Activated T-helper 2 cell treated with anti-CD3 and anti-CD28 coated beads, Interferon-gamma antibody, Interleukin-2, Interleukin-4, amounts not matched to agents 10 μg/mL and 5 μg/mL and 100 μg/mL, durations not matched to agents 14 hours and 24 hours and 36 hours (primary cell): Measurements from ENCODE around the gene ITGB6. TPM values are rescaled to one million over a fixed set of nuclear protein-coding genes. Genes with fewer than 3 reads are reported as not detected.

ENCODE experiments used
- DNase-seq: peaks from one replicate; pipeline ENCODE4 v3.0.0; 2021; ENCODE audit warnings: low spot score
- H3K27ac Mint-ChIP-seq: one replicate; pipeline ENCODE4 v1.8.0; 2021; ENCODE audit warnings: mixed read lengths
- H3K27me3 Mint-ChIP-seq: one replicate; pipeline ENCODE4 v1.8.0; 2021; ENCODE audit warnings: low read depth, mixed read lengths
- H3K36me3 Mint-ChIP-seq: one replicate; pipeline ENCODE4 v1.8.0; 2021; ENCODE audit warnings: low read depth, mixed read lengths
- H3K4me1 Mint-ChIP-seq: one replicate; pipeline ENCODE4 v1.8.0; 2021; ENCODE audit warnings: low read depth, mixed read lengths
- H3K4me3 Mint-ChIP-seq: one replicate; pipeline ENCODE4 v1.8.0; 2021; ENCODE audit warnings: low read depth, mild to moderate bottlenecking, moderate library complexity, mixed read lengths
- H3K9me3 Mint-ChIP-seq: one replicate; pipeline ENCODE4 v1.8.0; 2021; ENCODE audit warnings: mixed read lengths
- intact Hi-C: fragments of 100-400 bp; cut with micrococcal nuclease; formaldehyde crosslinking; loops from one replicate; pipeline ENCODE4 v1.15.1; 2023
- total RNA-seq: library from RNA; stranded (reverse); gene quantifications from 2 replicates; pipeline ENCODE4 v1.2.3, GENCODE V29; 2022

The ITGB6 gene
- total RNA-seq: not detected in 2 replicates

GRCh38 chr2:160199683-160200389 is at the start of gene ITGB6:
ITGB6 (minus strand) TSS chr2:160200272; CDS start chr2:160200063, 209 bp downstream.
- no peak within 1 kb of the TSS for H3K27ac Mint-ChIP-seq
- no peaks in the 10 kb centered on the region for H3K9me3 Mint-ChIP-seq
- H3K4me1 Mint-ChIP-seq: peaks cover 4% of the 10 kb centered on the region
- H3K36me3 Mint-ChIP-seq: no peaks in the 10 kb centered on the region
- no peaks in the 10 kb centered on the region for H3K27me3 Mint-ChIP-seq
- intact Hi-C loops: no loop called here
- no peak for DNase-seq
- H3K4me3 Mint-ChIP-seq: no peak within 1 kb of the TSS

- no peak for DNase-seq
- Mint-ChIP-seq H3K27me3 (peaks cover 12% of the 10 kb centered on the region), H3K4me3 (no peak overlapping the region), H3K4me1 (no peaks in the 10 kb centered on the region), H3K27ac (no peak overlapping the region), H3K36me3 (no peaks in the 10 kb centered on the region), H3K9me3 (no peaks in the 10 kb centered on the region)
- intact Hi-C loops: no loop called here
Observed at GRCh38 chr2:160247296-160248035, 47.4 kb upstream of the ITGB6 start.

GRCh38 chr2:160246356-160246755 is 46.3 kb upstream of the ITGB6 start:
- Mint-ChIP-seq H3K9me3 (no peaks in the 10 kb centered on the region), H3K27ac (no peak overlapping the region), H3K36me3 (no peaks in the 10 kb centered on the region), H3K4me1 (no peaks in the 10 kb centered on the region), H3K27me3 (peaks cover 9% of the 10 kb centered on the region), H3K4me3 (no peak overlapping the region)
- intact Hi-C loops: no loop called here
- DNase-seq: no peak

- DNase-seq: no peak
- H3K9me3 Mint-ChIP-seq: no peaks in the 10 kb centered on the region
- no peaks in the 10 kb centered on the region for H3K4me1 Mint-ChIP-seq
- peaks cover 5% of the 10 kb centered on the region for H3K27me3 Mint-ChIP-seq
- intact Hi-C loops: no loop called here
- no peaks in the 10 kb centered on the region for H3K36me3 Mint-ChIP-seq
- no peak overlapping the region for H3K27ac Mint-ChIP-seq
- H3K4me3 Mint-ChIP-seq: no peak overlapping the region
Observed at GRCh38 chr2:160245614-160246155, 45.6 kb upstream of the ITGB6 start.

DNA sequence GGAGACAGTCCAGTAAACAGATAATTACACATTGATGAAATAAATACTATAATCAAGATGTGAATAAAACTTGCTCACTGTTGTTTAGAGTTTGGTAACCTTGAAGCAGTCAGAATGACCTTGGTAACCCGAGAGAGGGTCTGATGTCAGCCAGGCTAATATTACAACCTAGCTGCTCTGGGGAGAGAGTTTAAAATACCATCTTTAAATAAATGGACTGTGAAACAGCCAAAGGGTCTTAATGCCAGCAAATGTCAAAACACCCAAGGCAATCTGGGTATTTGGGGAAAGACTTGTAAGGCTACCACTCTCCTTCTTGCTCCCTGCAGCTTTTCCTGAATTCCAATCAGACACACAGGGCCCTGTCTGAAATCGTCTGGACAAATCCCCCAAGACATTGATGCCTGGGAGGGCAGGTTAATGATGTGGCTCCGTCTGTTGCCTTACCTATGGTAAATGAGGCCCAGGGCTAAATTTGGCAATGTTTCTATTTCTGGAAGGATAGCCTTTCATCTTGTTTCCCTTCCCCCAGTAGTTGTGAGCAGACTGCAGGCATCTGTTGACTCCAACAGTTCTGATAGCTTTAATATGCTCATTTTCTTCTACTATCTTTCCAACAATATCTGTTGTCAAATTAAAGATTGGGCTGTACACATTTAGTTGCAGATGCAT is 43.0 kb upstream of the ITGB6 start:
- Mint-ChIP-seq H3K36me3 (no peaks in the 10 kb centered on the region), H3K4me3 (no peak overlapping the region), H3K27ac (no peak overlapping the region), H3K9me3 (no peaks in the 10 kb centered on the region), H3K27me3 (no peaks in the 10 kb centered on the region), H3K4me1 (no peaks in the 10 kb centered on the region)
- intact Hi-C loops: no loop called here
- no peak for DNase-seq

DNA sequence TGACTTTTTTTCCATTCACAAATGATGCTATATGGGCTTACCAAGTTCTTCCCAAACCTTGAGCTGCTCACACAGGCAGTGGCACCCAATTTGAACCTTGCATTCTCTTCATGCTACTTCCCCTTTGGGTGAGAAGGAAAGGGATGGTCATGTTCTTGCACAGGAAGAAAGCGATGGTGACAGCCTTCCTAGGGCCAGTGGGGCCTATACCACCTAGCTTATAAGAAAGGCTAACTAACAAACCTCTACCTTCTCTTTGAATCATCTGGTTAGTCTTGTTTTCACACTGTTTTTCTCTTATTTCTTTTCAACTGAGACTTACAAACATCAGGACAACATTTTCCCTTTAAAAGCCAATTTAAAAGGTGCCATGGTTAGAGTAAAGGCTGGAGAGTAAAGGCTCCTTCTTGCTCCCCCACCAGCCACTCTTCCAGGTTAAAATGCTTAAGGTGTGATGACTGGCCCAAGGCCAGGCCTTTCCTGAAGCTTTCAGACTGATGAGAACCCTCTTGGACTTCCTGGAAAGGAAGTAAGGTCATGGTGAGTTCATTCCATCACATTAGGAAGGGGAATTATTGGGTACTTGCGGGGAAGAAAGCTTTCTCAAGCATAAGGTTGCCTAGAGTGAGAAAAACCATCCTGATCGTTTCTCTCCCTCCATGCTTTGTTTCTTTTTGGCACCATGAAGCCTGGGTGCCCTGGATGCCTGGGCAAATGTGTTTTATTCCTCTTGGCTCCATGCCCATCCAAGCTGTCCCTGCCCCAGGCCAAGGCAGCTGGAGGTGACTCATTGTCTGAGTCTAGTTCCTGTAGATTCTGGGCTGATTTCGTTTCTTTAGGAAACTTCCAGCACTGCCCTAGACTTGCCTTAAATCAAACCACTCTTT is 41.4 kb upstream of the ITGB6 start:
- H3K27ac Mint-ChIP-seq: no peak overlapping the region
- H3K9me3 Mint-ChIP-seq: no peaks in the 10 kb centered on the region
- H3K36me3 Mint-ChIP-seq: no peaks in the 10 kb centered on the region
- no peak for DNase-seq
- no peaks in the 10 kb centered on the region for H3K4me1 Mint-ChIP-seq
- intact Hi-C loops: no loop called here
- H3K4me3 Mint-ChIP-seq: no peak overlapping the region
- H3K27me3 Mint-ChIP-seq: peaks cover 4% of the 10 kb centered on the region

GRCh38 chr2:160239436-160239835 is 39.4 kb upstream of the ITGB6 start:
- no peak overlapping the region for H3K4me3 Mint-ChIP-seq
- no peak overlapping the region for H3K27ac Mint-ChIP-seq
- H3K9me3 Mint-ChIP-seq: no peaks in the 10 kb centered on the region

GRCh38 chr2:160238392-160238791 is 38.3 kb upstream of the ITGB6 start:
- Mint-ChIP-seq H3K27me3 (peaks cover 10% of the 10 kb centered on the region), H3K4me3 (no peak overlapping the region), H3K4me1 (no peaks in the 10 kb centered on the region)

More at GRCh38 chr2:160239436-160239835, 39.4 kb upstream of the ITGB6 start:
- no peaks in the 10 kb centered on the region for H3K36me3 Mint-ChIP-seq
- no peaks in the 10 kb centered on the region for H3K4me1 Mint-ChIP-seq
- intact Hi-C loops: no loop called here
- H3K27me3 Mint-ChIP-seq: peaks cover 7% of the 10 kb centered on the region
- no peak for DNase-seq

GRCh38 chr2:160232905-160233475 is 32.9 kb upstream of the ITGB6 start:
- Mint-ChIP-seq H3K9me3 (no peaks in the 10 kb centered on the region), H3K27ac (no peak overlapping the region), H3K36me3 (no peaks in the 10 kb centered on the region), H3K4me3 (no peak overlapping the region), H3K4me1 (peaks cover 5% of the 10 kb centered on the region), H3K27me3 (peaks cover 14% of the 10 kb centered on the region)
- no peak for DNase-seq
- intact Hi-C loops: no loop called here

More at GRCh38 chr2:160238392-160238791, 38.3 kb upstream of the ITGB6 start:
- no peak overlapping the region for H3K27ac Mint-ChIP-seq
- no peaks in the 10 kb centered on the region for H3K9me3 Mint-ChIP-seq
- no peaks in the 10 kb centered on the region for H3K36me3 Mint-ChIP-seq
- intact Hi-C loops: no loop called here
- DNase-seq: no peak

DNA sequence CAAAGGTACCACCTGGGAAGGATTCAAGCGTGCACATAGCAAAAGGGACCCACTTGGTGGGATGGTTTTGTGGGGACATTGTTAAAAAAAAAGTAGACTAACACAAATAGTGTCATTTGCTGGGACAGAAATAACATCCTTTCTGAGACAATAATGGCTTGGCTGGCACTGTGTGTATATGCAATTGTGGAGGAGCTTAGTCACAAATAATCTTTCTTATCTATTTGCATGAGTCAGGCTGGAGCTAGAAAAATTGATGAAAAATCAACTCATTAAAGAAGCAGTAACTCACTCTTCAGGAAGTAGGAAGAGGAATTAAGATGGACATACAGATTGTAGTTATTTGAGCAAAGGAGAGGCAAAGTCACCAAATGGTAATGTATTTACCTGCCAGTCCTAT is 29.5 kb upstream of the ITGB6 start:
- no peak overlapping the region for H3K27ac Mint-ChIP-seq

GRCh38 chr2:160228141-160228917 is 28.3 kb upstream of the ITGB6 start:
- Mint-ChIP-seq H3K36me3 (no peaks in the 10 kb centered on the region), H3K4me1 (peaks cover 24% of the 10 kb centered on the region), H3K4me3 (no peak overlapping the region), H3K9me3 (no peaks in the 10 kb centered on the region), H3K27ac (no peak overlapping the region), H3K27me3 (peaks cover 14% of the 10 kb centered on the region)
- intact Hi-C loops: loop anchor here (2.0 to 10.0 kb wide), 3 partner anchors 324 to 1726 kb away; partner anchors contain the start of gene LY75
- no peak for DNase-seq

More for the DNA sequence above, 29.5 kb upstream of the ITGB6 start:
- Mint-ChIP-seq H3K27me3 (peaks cover 17% of the 10 kb centered on the region), H3K4me1 (peaks cover 14% of the 10 kb centered on the region), H3K4me3 (no peak overlapping the region), H3K36me3 (no peaks in the 10 kb centered on the region), H3K9me3 (no peaks in the 10 kb centered on the region)
- DNase-seq: no peak
- intact Hi-C loops: loop anchor here (2.0 to 10.0 kb wide), 3 partner anchors 325 to 1725 kb away; partner anchors contain the start of gene LY75
